Ramos (cell line): ENCODE data around the gene ZFYVE28.

Experiments used
- in situ Hi-C: fragments of 300-500 bp; cut with MboI; formaldehyde crosslinking; loops from one replicate; pipeline ENCODE4 v1.14.3; 2022; ENCODE audit warnings: low sequenced_read_pairs; ENCODE audit not compliant: unreplicated experiment

ZFYVE28 gene

DNA sequence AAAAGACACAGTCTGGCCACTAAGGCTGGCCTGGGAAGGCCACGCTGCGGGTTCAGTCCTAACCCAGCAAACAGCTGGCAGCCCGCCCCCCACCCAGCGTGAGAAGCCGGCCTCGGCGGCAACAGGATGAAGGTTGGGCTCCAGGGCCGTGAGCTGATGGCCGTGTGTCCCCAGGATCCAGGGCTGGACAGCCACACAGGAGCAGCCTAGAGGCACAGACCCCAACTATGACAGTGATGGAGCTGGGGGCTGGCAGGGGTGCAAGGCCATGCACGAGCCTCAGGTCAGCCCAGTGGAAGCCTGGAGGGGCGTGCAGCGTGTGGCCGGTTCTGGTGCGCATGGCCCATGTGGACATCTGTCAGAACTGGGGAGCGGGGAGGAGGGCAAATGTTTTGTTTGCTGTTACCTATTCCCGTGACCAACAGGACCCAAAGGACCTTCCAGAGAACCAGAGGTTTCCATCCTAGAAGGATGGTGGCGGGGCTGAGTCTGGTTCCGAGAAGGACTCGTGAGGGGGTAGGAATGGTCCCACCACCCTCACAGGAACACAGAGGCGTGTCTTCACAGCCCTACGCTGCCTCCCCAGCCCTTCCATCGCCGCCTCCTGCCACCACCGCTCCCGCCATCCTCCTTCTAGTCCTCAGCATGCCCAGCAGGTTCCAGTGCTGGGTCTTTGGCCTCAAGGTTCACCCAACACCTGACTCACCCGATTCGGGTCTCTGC lies 46.5 kb downstream of the ZFYVE28 start:
- in situ Hi-C loops, result no loop called here

DNA sequence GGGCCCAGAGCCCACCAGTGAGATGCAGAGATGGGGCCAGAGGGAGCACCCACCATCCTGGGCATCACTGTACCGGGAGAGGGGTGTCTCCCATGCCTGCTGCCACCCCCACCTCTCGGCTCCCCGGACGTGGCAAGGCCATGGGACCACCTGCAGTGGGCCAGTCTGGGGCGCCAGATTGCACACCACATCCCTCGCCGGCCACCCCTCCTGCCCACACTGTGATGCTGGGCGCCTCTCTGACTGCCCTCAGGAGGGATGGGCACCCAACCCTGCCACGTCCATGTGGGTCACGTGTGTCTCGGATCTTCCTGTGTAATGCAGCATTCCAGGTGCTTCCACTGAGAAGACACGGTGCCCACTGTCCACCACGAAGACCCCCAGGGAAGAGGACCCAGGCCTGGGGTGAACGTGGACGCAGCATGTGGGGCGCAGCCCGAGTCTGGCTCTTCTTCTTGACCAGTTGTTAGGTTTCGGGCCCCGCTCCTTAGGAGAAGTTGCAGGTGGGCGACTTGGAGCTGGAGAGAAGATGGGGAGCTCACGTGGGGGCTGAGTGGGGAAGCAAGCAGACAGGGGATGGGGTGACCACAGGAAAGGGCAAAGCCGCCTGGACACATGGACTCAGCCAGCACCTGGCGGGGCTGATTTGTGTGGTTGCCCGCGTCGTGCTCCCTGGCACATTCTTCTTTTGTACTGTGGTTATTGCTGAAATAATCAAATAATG lies 47.7 kb downstream of the ZFYVE28 start:
- in situ Hi-C loops, result no loop called here

DNA sequence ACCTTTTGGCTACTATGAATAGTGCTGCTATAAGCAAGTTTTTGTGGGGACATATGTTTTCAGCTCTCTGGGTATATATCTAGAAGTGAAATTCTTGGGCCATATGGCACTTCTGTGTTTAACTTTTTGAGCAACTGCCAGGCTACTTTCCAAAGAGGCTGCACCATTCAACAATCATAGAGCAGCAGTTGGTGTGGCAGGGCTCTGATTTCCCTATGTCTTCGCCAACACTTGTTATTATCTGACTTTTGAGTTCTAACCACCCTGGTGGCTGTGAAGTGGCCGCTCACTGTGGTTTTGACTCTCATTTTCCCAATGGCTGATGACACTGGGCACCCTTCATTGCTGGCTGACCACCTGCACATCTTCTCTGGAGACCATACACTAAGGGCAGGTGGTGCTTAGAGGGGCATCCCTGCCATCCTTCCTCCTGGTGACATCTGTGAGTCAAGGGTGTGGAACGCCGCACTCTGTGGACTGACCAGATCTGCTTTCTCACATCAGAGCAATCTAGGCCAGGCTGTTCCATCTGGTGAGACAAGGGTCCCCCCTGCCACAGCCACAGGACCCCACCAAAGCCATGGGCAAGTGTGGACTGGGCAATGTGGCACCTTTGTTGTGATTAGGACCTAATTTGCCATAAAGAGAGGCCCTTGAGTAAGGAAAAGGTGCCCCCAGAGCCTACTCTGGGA lies 49.6 kb downstream of the ZFYVE28 start:
- in situ Hi-C loops, result no loop called here

DNA sequence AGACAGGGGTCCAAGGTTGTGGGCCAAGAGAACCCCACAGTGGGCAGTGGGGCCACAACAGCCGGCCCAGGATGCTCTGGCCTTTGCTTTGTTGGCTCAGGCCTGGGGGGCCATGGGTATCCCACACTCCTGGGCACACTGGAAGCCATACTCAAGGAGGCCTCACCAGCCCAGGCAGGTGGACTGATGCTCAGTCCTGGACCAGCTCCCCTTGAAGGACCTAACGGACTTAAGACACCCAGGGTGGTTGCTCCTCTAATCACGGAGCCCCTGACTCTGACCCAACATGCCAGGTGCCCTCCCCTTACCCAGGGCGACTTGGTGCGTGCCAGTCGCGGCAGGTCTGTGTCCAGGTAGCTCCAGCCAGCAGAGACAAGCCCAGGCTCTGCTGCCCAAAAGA lies 50.8 kb downstream of the ZFYVE28 start:
- in situ Hi-C loops, result no loop called here

DNA sequence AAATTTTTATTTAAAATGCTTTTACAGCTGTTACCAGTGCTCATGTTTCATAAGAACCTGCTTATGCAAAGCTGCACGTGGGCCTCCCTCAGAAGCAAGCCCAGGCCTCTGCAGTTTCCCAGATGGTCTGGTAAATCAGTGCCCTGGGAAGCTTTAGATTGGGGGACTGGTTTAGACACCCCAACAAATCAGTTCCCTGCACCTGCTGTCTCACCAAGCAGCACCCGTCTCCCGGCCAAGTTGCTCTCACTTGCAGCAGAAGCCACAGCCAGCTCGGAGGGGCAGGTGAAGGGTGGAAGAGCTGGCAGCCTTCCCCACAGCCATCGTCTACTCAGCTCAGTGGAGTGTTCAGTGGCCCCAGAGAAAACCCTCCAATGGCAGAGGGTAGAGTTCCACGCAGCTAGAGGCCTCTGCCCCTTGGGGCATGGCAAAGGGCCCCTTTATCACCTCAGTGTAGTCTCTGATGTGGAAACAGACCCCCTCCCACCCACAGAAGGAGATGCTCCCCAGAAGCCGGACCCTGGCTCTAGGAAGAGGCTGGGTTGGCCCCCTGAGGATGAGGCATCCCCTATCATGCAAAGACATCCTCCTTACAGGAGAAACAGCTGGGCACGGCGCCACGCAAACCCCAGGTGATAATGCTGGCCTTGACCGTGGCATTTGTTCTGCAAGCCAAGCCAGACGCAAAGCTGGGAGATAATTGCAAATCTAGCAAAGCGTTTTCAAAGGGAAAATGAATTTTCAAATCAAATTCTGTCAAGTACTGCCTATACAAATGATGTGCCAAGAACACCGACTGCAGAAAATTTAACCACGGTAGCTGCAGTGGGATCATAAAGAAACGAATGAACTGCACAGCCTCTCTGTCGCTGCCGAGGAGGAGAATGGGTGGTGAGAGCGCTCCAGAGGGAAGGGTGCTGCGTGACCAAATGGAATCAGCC lies 51.9 kb downstream of the ZFYVE28 start:
- in situ Hi-C loops, result no loop called here

DNA sequence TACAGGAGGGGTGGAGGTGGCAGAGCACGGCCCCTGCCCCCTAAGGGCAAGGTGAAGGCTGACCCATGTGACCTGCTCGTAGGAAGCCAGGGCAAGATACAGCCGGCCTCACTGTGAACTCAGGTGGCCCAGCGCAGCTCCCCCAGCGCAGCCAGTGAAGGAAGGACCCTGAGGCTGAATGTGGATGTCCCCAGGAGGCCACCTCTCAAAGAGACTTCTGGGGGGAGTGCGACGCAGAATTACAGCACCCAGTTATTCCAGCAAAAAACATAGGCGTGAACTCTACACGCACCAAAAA lies 52.6 kb downstream of the ZFYVE28 start:
- in situ Hi-C loops, result no loop called here

GRCh38 chr4:2365054-2365912 lies 53.2 kb downstream of the ZFYVE28 start:
- in situ Hi-C loops, result no loop called here

DNA sequence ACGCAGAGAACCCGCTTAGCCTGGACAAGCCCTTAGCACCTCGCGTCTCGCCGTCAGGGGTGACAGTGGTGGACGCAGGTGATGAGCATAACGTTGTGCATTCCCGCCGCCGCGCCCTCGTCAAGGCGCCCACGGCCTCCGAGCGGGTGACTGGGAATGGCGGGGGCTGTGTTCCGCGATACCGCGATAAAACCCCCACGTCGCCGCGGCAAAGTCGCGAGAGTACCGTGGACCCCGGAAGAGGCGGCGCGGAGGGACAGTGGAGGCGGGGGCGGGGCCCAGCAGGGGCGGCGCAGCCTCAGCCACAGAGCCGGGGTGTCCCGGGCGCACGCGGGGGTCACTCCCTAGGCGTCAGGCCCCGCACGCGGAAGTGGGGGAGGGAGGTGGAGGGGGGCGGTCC lies 53.8 kb downstream of the ZFYVE28 start:
- in situ Hi-C loops, result no loop called here

DNA sequence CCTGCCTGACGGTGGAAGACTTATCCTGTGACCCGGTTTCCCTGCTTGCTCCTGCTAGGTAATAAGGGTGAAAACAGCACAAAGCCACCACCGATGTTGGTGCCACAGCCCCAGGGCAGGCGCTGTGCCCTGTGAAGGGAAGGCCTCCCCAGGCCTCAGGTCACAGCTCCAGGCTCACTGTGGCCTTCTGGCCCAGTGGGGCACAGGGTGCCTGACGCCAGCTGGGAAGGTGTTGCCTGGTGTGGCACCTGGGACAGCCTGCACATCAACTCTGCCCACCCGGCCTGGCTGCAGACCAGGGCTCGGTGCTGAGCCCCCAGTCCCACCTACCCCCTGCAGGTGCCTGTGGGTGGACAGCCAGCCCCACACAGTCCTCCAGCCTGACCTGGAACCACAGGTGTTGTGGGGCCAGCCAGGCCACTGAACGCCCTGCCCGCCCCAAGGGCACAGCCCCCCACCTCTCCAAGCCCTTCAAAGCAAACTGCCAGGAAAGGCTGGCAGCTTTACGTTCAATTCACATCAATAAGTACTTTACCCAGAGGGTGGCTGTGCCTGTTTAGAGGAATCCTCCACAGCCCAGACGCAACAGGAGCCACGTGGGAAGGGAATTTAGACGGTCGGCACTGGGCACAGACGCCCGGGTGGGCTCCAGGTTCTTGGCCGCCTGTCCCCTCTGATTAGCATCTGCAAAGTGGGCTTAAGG lies 54.3 kb downstream of the ZFYVE28 start:
- in situ Hi-C loops, result no loop called here

- in situ Hi-C loops, result no loop called here
Measured at GRCh38 chr4:2363056-2363721, 55.3 kb downstream of the ZFYVE28 start.

- in situ Hi-C loops, result no loop called here
Measured at GRCh38 chr4:2362266-2363055, 56.0 kb downstream of the ZFYVE28 start.

DNA sequence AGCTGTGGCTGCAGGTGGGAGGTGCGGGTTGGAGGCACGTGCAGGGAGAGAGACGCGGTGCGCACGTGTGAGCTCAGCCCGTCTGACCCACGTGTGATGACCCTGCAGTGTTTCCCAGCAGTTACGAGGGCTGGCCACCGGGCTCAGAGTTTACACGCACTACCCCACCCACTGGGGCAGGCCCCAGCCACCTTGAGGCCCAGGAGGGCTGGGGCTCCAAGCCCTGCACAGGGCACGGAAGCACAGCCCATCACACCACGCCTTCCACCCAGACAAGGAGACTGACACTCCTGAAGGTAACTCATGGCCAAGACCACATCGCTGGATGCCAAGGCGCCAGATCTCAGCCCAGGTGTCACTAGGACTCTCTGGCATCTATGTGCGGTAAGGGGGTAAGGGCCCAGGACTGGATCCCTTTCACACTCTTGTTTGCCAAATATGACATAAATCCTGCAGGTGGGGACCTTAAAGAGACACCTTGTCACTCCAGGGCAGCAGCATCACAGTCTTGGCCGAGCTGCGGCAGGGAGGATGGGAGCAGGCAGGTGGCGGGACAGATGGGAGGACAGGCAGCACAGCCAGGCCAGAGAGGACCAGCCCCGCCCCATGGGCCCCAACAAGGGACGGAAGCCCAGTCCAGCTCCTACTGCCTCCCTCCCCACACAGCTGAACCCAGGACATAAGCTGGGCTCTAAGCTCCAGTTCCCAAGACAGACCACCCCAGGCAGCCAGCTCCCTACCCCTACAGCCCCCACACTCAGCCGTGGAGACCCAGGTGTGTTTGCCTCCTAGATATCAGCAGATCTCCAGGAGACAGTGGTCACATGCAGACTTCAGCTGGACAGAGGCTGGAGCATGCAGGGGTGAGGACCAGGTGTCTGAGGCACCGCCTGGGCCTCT lies 56.8 kb downstream of the ZFYVE28 start:
- in situ Hi-C loops, result no loop called here

DNA sequence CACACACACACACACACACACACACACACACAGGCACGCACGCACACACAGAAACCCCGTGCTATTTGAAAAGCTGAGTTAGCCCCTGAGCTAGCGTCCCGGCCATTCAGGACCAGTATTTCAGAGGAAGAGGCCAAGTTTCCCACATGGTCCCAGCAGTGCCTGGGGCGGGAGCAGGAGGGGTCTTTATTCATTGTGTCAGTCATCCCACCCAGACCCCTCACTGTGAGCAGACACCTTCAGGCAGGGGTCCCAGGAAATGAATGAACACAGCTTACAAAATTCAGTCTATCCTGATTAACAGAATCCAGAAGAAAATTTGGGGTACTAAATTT lies 58.1 kb downstream of the ZFYVE28 start:
- in situ Hi-C loops, result no loop called here

- in situ Hi-C loops, result loop anchor here (10.0 kb wide), 1 partner anchor 135 kb away; no protein-coding TSS in a partner anchor
Measured at GRCh38 chr4:2359591-2360395, 58.7 kb downstream of the ZFYVE28 start.

DNA sequence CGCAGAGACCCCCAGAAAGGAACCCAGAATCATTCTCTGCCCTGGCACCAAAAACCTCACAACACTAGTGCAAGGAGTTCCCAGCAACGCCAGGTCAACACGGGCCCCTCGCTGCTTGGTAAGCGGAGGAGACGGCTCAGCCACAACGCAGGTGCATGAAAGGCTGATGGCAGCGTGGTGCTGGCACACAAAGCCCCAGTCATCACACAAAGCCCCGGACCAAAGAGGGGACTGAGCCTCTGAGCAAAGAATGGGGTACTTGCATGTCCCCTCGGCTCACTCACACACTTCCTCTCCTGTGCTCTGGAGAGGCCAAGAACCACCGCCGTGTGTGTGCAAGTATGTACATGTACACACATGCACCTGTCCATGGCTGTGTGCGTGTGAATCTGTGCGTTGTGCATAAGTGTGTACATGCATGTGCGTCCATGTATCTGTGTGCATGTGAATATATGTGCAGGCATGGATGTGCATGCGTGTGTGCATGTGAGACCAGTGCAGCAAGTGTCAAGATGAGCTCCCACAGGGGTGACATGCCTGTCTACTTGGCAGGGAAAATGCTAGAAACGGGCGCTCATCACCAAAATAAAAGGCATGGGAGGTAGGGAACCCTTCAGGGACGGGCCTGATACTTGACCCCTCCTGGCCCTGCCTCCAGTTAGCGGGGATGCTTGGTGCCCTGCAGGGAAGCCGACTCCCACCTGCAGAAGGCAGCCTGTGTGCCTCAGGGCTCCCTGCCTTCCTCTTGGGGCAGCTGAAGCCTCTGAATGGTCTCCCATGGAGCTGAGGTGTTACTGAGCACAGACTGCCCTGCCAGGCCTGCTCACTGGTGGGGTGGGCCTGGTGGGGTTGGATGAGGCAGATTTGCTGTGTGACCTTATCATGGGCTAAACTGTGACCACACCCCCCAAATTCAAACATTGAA lies 60.4 kb downstream of the ZFYVE28 start:
- in situ Hi-C loops, result loop anchor here (10.0 kb wide), 1 partner anchor 133 kb away; no protein-coding TSS in a partner anchor
